ENCODE measurements around the gene DGKI.
A peak's percentile ranks its signal among the peaks of the same experiment; 100 is the strongest.

Gene DGKI

DNA sequence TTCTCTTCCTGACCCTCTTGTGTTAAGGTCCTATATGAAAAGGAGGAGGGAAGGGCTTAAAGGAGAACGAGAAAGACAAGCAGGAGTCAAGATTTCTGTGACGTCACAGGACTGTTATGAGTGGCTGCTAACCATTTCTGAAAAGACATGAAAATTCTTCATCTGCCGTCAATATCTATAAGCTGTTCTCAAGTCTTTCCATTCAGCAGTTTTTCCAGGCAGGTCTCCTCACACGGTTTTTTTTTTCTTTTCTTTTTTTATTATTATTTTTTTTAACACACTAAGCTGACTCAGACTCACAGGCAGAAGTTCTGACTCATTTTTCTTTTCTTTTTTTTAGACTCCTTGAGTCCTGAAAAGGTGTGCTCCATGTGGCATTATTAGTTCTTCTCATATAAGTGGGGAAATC, 72.0 kb downstream of the DGKI start:
- DNase-seq = no peak

DNA sequence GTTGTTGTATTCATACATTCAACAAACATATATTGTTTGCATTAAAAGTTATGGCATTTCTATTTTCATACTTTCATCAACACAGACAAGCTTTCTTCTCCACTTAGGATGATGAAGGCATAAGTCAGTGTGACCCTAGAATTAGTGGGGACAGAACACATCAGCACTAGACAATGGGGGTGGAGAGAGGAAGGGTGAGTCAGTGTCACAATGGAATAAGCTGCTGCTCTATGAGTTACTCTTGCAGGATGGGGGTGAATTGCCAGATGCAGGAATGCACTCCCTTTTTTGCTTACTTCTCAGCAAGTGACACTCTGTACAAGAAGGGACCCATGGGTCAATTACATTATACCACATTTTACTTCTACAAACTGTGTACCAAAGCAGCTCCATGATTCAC, 74.0 kb downstream of the DGKI start:
- DNase-seq = no peak

DNA sequence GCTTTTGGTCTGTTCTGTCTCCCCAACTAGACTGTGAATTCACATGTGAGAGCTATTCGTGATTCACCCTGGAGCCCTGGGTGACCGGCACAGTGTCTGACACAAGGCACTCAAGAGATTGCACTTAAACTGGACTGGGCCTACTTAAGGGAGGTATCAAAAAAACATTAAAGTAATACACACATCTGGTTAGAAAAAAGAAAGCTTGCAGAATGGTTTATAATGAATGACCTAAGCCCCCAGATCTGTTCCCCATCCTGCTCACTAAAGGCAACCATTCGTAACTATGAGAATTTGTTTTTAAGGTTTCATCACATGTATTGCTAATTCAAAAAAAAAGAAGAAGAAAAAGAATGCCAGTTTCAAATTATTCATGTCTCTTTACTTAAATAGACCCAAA, 74.5 kb downstream of the DGKI start:
- DNase-seq = no peak

DNA sequence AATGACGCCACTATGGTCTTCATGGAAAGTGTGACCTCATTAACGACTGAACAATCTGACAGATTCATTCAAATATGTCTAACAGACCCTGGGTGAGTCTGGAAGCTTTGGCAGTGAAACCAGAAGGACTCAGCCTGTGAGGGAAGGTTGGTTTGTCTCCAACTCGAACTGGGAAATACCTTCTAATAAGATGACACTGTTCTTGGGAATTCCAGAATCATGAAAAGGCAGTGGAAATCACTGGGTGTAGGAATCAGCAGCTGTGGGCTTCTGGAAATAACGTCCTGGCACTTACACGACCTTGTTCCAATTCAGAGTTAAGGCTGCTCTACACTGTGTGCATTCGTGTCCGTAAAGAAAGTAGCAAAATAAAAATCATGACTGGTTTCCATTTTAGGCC, 75.1 kb downstream of the DGKI start:
- no peak for DNase-seq

DNA sequence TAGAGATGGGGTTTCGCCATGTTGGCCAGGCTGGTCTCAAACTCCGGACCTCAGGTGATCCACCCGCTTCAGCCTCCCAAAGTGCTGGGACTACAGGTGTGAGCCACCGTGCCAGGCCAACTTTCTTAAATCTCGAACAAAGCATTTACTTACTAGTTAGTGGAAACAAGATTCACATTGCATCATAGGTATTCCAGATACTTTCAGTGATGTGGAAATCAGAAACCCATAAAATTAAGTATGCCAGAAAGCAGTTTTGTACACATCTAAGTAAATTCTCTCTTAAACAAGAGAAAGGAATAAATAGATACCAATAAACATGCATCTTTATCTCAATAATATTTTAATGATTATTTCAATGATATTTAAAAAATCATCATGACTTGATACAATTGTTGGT, 75.5 kb downstream of the DGKI start:
- no peak for DNase-seq

DNA sequence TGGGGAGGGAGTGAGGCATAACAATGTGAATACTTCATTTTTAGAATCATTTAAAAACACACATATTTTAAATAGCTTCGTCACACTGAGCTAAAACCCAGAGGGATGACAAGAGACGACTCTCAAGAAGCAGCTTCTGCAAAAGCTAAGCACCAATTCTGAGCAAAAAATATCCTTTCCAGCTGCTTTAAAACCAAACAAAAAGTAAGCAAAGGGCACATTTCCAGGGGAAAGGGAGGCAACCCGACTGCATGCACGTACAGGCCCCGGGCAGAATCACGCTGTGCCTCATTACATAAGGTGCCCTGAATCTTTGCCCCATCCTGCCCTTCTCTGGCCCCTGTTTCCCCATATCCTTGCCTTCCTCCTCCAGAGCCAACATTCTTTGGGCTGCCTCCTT, 78.4 kb downstream of the DGKI start:
- DNase-seq = no peak

DNA sequence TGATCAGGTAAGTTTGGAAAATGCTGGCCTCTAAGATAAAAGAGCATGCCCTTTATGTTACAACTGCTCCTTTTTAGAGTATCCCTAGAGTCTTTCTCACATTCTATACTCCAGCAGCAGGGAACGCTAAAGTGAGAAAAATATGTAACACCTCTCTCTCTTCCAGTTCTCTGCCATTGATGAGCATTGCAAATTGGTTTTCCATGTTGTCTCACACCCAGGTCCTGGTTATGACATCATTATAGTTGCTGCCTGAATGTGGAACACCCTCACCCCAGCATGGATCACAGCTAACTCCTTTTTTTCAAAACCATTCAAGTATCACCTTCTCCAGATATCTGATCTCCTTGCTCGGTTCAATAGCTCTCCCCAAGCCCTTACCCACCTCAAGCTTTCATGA, 84.4 kb downstream of the DGKI start:
- no peak for DNase-seq

DNA sequence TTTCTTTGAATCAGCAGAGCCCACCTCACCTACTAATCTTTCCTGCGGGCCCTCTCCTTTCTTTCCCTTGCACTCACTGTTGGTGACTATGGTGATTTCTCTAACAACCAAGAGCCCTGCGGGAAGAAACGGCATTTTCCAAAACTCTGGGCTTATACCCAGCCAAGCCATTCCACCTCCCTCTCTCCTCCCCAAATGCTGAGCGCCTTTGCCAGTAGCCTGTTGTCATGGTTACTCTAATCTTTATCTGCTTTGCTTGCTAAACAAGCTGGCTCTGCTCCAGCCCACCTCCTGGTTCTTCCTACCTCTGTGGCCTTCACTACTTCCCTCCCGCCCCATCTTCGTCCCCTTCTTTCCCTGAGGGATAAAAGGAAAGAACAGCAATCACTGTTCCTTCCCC, 86.7 kb downstream of the DGKI start:
- no peak for DNase-seq

DNA sequence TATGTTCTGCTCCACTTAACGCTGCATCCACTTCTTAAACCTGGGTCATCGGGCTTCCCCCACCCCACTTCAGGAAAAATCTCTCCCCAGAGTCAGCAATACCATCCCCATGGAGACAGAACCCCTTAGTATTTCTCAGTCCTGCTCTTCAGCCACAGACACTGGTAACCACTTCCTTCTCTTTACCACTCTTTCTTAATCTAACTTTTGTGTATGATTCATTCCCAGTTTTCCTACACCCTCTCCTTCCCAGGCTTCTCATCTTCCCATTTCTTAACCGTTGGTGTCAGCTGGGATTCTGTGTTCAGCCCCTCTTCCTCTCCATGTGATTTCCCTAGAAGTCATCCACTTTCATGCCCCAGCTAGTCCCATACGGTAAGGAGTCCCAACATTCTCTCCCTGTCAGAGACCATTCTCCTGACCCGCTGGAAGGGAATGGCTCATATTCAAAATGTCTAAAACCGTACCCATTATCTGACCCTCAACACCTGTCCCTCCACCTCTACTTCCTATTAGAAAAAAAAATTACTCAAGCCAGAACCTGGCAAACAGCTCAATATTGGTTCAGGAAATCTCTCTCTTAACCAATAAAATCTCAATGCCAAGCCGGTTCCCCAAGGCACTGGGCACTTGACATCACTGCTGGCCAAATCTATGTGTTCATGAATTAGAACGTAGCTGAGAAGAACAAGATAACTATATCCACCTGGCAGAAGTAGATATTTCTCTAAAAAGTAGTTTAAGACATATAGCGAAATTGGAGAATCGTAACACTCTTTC, 89.4 kb downstream of the DGKI start:
- no peak for DNase-seq

DNA sequence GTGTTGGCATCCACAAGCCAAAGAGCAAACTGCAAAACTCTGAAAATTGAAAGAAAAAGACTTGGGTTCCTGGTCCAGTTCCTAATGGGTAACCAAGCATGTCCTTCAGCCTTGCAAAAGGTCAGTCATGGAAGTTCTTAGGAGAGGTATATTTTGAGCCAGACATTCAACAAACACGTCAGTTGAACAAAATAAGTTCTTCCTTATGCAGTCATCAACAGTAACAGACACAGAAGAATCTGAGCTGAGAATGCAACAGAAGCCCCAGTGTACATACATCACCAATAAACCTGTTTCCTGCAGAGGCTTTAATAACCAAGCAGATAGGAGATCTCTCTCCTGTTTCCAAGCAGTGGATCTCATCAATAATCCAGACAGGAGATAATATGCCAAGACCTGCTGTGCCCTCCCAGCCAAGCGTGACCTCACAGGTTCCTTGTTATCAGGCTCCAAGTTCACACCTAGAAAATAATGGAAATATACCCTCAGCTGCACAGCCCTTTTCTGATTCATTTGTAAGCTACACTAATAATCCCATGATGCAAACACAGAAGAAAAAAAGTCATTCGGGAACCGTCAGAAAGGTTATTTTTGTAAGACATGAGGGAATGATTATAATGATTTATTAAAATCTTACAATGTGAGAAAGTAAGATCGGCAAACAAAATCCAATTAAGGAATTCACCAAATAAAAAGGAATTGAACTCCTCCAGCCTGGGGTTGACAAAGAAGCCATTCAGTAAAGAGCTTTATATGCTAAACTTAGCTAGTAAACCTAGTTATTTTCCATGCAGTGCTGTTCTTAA, 90.7 kb downstream of the DGKI start:
- DNase-seq = no peak

DNA sequence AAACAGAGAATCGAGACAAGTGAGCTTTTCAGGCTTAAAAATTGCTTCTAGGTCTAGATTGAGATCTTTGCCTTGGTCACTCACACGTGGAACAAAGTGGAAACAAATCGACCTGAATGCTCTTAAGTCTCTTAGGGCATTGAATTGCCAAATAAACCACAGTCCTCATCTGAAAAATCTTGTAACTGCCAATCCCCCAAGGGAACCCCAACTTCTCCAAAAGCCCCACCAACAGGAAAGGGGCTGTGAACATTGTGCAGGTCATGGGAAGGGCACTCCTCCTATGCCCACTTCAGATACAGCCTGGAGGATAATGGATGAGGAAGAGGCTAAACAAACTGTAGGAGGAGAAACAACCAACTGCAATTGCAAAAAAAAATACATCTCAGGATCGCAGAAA, 91.3 kb downstream of the DGKI start:
- peak; percentile 30 for DNase-seq

DNA sequence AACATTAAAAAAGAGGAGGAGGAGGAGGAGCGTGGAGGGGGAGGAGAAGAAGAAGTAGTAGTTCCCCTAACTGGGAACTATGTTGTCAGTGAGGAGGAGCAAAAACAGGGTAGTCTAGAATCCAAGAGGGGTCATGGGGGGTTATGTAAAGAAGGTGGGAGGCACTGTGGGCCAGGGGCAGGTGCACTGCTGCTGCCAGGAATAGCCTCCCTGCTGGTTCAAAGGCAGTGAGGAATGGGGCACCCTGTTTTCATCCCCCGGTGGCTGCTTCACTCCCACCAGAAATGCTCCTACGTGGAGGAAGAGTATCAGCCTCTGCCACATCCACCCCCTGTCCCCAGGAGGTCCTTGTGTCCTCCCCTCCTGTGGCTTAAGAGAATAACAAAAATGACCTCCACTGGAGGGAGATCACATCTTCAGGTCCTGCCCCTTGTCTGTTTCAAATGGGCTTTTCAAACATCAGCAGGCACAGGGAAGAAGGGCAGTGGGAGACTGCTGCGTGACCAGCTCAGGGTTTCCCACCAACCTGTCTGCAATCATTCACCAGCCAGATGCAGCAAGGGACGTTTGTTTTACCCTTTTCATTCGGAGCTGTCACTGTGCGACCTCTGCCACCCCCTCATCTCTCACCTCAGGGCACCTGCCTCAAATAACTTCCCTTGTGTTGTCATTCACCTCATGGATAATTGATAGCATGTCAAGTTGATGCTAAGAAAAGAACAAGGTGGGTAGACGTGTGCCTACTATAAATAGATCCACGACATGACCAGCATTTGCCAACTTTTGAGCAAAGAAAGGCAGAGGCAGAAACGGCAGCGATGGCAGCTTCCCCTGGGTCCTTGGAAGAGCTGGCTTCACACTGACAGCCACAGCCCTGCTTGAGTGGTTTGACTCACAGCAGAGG, 92.6 kb downstream of the DGKI start:
- DNase-seq = no peak

DNA sequence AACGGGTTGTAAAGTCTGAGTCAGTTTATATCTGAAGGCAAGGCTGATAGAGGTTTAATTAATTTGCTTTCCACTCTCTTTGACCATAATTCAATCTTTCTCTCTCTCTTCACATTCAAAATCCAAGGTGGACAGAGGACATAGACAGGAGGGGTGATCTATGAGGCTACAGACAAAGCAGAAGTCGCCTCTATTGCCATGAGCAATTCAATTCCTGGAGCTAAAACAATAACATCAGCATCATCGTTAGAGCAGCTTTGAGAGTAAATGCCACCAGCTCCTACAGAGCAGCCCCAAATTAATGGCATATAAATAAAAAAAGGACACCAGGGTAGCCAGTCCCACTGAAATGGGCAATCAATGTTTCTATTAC, 93.2 kb downstream of the DGKI start:
- no peak for DNase-seq

DNA sequence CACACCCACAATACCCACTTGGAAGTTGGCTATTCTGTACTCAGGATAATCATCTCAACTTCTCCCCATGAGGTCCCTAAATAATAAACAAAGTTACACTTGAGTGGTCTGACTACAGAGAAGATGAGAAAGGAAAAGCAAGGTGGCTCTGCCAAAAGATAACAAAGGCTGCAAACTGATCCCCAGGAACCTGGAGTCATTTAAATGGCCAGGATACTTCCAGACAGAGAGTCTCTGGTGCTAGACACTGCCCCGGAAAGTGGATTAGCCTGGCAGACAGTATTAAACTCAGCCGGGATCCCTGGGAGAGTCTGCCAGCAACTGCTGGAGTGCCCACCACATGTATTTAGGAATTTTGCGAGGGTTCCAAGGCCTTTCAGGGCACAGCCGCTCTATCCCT, 93.7 kb downstream of the DGKI start:
- no peak for DNase-seq

DNA sequence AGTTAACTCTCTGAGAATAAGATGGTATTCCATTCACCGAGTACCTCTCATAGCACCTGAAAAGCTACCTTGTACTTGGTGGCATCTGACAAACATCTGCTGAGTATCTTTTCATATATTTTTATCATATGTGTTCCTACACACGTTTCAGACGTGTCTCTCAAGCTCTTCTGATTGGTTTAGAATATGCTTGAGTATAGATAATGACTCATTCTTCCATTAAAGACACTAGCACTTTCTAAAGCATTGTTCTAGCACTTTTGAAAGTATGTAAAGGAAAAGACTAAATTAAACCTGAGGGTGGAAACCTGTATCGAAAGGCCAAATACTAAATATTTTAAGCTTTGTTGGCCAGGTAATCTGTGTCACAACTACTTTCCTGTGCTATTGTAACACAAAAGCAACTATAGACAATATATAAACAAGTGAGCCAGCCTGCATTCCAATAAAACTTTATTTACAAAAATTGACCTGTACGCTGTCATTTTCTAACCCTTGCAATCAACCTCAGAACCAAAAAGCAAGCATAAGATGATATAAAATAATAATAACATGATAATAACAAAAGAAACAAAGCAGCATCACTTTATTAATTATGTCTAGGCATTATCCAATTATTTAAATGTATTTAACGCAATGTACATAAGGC, 95.3 kb downstream of the DGKI start:
- no peak for DNase-seq

DNA sequence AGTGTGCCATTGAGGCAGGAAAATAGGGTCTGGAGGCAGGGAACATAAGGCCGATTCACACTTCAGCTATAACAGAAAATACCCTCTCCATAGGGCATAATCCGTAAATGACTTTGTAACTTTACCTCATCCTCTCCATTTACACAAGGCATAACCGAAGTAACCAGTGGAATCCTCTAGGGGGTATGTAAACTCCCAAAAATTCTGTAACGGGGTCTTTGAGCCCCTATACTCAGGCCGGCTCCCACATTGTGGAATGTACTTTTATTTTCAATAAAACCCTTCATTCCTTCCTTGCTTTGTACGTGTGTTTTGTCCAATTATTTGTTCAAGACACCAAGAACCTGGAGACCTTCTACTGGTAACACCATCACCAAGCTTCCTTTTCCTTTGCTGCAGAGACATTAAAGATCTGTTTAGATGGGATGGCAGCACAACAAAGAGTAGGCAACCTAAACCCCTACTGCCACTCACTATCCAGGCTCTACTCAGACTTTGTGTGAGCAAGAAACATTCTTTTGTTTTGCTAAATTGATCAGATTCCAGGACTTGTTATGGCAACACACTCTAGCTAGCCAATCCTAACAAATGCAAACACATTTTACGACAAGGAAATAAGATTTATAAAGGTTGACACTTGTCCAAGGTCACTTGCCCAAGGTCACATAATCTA, 99.3 kb downstream of the DGKI start:
- no peak for DNase-seq

DNA sequence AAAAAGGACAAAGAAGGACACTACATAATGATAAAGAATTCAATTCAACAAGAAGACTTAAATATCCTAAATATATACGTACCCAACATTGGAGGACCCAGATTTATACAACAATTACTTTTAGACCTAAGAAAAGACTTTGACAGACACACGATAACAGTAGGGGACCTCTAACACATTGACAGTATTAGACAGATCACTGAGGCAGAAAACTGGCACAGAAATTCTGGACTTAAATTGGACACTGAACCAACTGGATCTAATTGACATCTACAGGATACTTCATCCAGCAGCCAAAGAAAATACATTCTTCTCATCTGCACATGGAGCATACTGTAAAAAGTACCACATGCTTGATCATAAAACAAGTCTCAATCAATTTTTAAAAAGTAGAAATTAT, 103.8 kb downstream of the DGKI start:
- DNase-seq = no peak

DNA sequence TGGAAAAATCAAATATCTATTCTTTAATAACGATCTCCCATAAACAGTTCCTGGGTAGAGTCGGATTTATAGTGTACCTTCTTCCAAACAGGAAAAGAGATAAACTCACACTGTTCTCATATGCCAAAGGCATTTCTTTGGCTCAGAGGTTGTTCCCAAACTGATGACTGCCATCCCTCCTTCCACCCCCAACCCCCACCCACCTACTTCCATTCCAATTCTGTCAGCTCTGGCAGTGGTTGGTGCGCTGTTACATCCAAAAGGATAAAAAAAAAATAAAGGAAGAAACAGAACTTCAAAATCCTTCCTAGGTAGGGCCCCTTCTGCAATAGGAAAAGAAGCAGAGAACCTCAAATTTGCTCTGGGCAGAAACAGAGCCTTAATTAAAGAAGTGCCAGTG, 104.7 kb downstream of the DGKI start:
- DNase-seq = no peak

DNA sequence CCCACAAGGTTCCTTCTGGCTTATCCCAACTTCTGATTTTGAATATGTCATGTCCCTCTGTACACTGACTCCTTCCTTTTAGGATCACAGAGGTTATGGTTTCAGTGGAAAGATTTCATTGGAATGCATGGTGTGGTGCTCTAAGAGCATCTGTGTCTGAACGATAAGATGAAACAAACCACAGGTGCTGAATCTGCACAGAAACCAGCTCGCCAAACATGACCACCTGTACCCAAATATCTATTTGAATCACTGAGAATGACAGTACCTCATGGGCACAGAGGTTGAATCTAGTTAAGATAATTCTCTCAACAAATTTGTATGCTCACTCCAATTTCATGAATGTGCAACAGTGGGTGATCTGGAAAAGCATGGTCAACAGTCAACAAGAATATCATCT, 105.3 kb downstream of the DGKI start:
- DNase-seq = no peak

DNA sequence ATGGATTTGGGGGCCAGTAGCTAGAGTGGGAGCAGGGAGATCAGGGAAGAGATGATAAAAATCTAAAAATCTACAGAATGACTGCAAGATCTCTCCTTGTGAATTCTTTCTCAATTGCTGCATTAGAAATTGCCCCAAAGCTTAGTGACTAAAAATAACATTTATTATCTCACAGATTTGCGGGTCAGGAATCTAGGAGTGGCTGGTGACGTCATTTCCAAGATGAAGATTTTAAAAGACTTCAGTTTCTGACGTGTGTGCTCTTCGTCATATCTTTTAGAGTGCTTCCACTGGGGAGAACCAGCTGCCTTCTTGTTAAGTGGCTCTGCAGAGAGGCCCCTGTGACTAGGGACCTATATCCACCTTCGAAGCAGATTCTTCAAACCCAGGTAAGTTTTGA, 112.6 kb downstream of the DGKI start:
- no peak for DNase-seq

DNA sequence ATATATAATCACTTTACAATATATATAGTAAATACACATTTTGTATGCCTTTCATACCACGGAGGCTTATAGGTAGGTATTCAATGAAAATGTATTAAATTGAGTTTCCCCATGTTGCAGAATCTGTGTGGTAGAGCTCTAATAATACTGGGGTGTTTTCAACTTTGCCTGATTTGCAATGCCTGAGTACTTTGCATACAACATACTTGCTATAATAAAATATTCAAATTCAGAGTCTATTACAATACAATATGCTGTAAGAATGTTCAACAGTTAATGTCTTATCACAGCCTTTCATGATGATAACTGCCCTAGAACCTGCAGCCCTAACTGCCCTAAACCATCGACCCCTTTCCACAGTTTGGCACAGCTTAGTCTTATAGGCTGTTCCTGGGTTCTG, 114.6 kb downstream of the DGKI start:
- no peak for DNase-seq

DNA sequence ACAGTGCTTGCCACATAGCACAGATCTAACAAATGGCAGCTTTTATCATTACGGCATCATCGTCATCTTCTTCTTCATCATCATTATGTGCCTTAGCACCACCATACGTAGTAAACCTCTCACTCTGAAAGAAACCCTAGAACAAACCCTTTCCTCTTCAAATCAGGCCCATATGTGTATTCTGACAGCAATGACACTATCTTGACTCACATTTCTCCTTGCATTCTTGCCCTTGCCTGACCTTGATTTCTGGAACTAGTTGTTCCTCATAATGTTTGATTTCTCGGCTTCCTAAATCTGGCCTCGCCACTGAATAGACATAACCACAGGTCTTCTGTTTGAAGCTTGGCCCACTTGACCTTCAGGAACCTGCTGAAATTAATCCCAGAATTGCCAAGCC, 115.3 kb downstream of the DGKI start:
- DNase-seq = no peak

DNA sequence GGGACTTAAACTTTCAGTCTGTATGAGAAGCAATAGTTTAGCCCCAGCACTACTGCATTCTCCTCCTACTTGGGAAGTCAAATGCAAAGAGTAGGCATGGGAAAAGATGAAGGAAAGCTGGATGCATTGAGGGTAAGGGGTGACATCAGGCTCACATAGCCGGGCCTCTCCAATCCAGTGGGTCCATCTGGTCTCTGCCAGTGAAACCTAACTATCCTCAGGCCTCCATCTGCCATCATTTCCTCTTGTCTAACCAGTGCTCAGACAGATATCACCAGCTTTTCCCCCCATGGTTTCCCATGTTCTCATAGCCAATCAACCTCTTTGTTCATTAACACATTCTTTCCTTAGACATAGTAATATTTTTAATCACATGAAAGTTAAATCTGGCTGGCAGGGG, 118.3 kb downstream of the DGKI start:
- DNase-seq = no peak
